K562 (cell line): ENCODE measurements around the gene ETNK1. TPM values are rescaled to one million over a fixed set of nuclear protein-coding genes. Genes with fewer than 3 reads are reported as not detected.

Source experiments
- ATAC-seq: fragments of 200-7000 bp; cut with Tn5 transposase; 3 replicates; pipeline ENCODE4 v1.9.1; 2020; ENCODE audit warnings: moderate library complexity
- BruUV-seq: library from RNA; stranded (reverse); fragments of 400-500 nt; replicated peaks from 2 replicates; lab custom pipeline; 2021; lab: Mats Ljungman, UMichigan
- CTCF ChIA-PET: fragments of 300-600 bp; formaldehyde crosslinking; extraction: SDS; loops from one replicate; lab custom pipeline; 2021; ENCODE audit warnings: low intra/inter-chr PET ratio; lab: Yijun Ruan, JAX
- POLR2A ChIA-PET: fragments of 300-600, 350-650 bp; sonication (Branson Sonifier 250); formaldehyde crosslinking; extraction: SDS; loops from one replicate; lab custom pipeline; 2021; ENCODE audit warnings: antibody characterized with exemption, inconsistent platforms; lab: Yijun Ruan, JAX
- DNase-seq, 4 experiments: peaks; one replicate each; pipeline versions ENCODE4 v3.0.0 to v3.0.0-alpha.2; 2011 to 2018; ENCODE audit warnings: low spot score in 3 of 4, mixed read lengths in 3 of 4; ENCODE audit errors: extremely low read depth in 1 of 4
- FAIRE-seq: peaks from 2 replicates; lab custom pipeline; 2011; peaks lifted over from hg19 to GRCh38; lab: Jason Lieb, UNC
- H2AFZ ChIP-seq: 2 replicates; pipeline ENCODE4 v1.6.0; 2011; ENCODE audit warnings: low read depth, low read length, control low read depth, inconsistent platforms
- H3K27ac ChIP-seq: fragments of 200-600 bp; 3 replicates; pipeline ENCODE4 v1.8.0; 2011; ENCODE audit warnings: low read depth, mild to moderate bottlenecking, control low read depth, inconsistent platforms, low read length, moderate library complexity, mixed read lengths; ENCODE audit errors: extremely low read depth
- H3K27me3 ChIP-seq, 2 experiments: fragments of 300-600 bp in 1 of 2; 2 replicates in 1 of 2; 3 replicates in 1 of 2; pipeline versions ENCODE4 v1.6.0 to v1.8.0; 2011; ENCODE audit warnings: inconsistent platforms in 2 of 2, low read length in 2 of 2, mild to moderate bottlenecking in 1 of 2, mixed read lengths in 1 of 2, moderate library complexity in 1 of 2; ENCODE audit not compliant: control insufficient read depth in 2 of 2, insufficient read depth in 2 of 2
- H3K36me3 ChIP-seq: fragments of 300-600 bp; 3 replicates; pipeline ENCODE4 v1.8.0; 2011; ENCODE audit warnings: mild to moderate bottlenecking, low read length, inconsistent platforms; ENCODE audit not compliant: control insufficient read depth, insufficient read depth
- H3K4me1 ChIP-seq, 2 experiments: fragments of 200-600 bp in 1 of 2; replicated peaks in 1 of 2; 2 replicates in 1 of 2; 3 replicates in 1 of 2; pipeline versions ENCODE4 v1.5.1 to v1.8.0; 2011; ENCODE audit warnings: inconsistent platforms in 2 of 2, low read length in 2 of 2, mild to moderate bottlenecking in 1 of 2, mixed read lengths in 1 of 2, moderate library complexity in 1 of 2; ENCODE audit not compliant: control insufficient read depth in 2 of 2, insufficient read depth in 2 of 2
- H3K4me2 ChIP-seq: 2 replicates; pipeline ENCODE4 v1.6.1; 2011; ENCODE audit warnings: low read length, control low read depth, inconsistent platforms, mixed read lengths; ENCODE audit not compliant: insufficient read depth
- H3K4me3 ChIP-seq: fragments of 200-600 bp; sonication (generic), shearing (Covaris generic); 2 replicates; pipeline ENCODE4 v1.5.1; 2016; ENCODE audit warnings: control low read depth, inconsistent platforms
- H3K79me2 ChIP-seq: fragments of 200-600 bp; 3 replicates; pipeline ENCODE4 v1.8.0; 2011; ENCODE audit warnings: low read length, inconsistent platforms; ENCODE audit not compliant: control insufficient read depth, insufficient read depth
- H3K9ac ChIP-seq, 2 experiments: 2 replicates each; pipeline versions ENCODE4 v1.6.0 to v1.6.1; 2011; ENCODE audit warnings: low read depth in 2 of 2, low read length in 2 of 2, control low read depth in 1 of 2, inconsistent platforms in 1 of 2, mild to moderate bottlenecking in 1 of 2, mixed read lengths in 1 of 2; ENCODE audit not compliant: insufficient read depth in 1 of 2
- H3K9me1 ChIP-seq: one replicate; pipeline ENCODE4 v1.6.0; 2011; ENCODE audit warnings: inconsistent platforms, mild to moderate bottlenecking, low read length, moderate library complexity; ENCODE audit not compliant: control insufficient read depth, insufficient read depth
- H3K9me3 ChIP-seq: replicated peaks from 2 replicates; pipeline ENCODE4 v1.5.1; 2011; ENCODE audit warnings: low read depth, low read length, inconsistent platforms; ENCODE audit not compliant: control insufficient read depth, insufficient read depth
- H4K20me1 ChIP-seq: replicated peaks from 2 replicates; pipeline ENCODE4 v1.6.1; 2011; ENCODE audit warnings: low read length, inconsistent platforms, mixed read lengths; ENCODE audit not compliant: control insufficient read depth, insufficient read depth
- BRD4 ChIP-seq: fragments of 200-600 bp; sonication (generic); IDR thresholded peaks from 2 replicates; pipeline ENCODE4 v1.6.1; 2017; ENCODE audit warnings: inconsistent platforms
- COPS2 ChIP-seq: fragments of 450-650 bp; conservative IDR thresholded peaks from 2 replicates; pipeline ENCODE4 v1.6.1; 2016; ENCODE audit warnings: mild to moderate bottlenecking, moderate library complexity
- HDGF ChIP-seq: fragments of 450-650 bp; IDR thresholded peaks from 2 replicates; pipeline ENCODE4 v1.6.1; 2016
- HIVEP1 ChIP-seq: fragments of 250-450 bp; sonication (Bioruptor Pico); IDR thresholded peaks from 2 replicates; pipeline ENCODE4 v1.4.0; 2020; ENCODE audit warnings: mild to moderate bottlenecking
- MCM7 ChIP-seq, 2 experiments: fragments of 450-650 bp; IDR thresholded peaks; 2 replicates each; pipeline ENCODE4 v1.6.1; 2016 to 2018
- MEF2D ChIP-seq: conservative IDR thresholded peaks from 2 replicates; pipeline ENCODE4 v1.6.1; 2016; ENCODE audit warnings: low read depth, missing genetic modification characterization, missing compliant biosample characterization
- NFYB ChIP-seq: IDR thresholded peaks from 2 replicates; pipeline ENCODE4 v1.6.1; 2011; ENCODE audit warnings: mild to moderate bottlenecking, moderate library complexity; ENCODE audit not compliant: insufficient read length; ENCODE audit errors: extremely low read depth
- RBM17 ChIP-seq: fragments of 200-400 bp; formaldehyde crosslinking; IDR thresholded peaks from 2 replicates; pipeline ENCODE4 v1.6.1; 2017; ENCODE audit warnings: low read depth, mild to moderate bottlenecking, low read length, borderline replicate concordance
- SMARCE1 ChIP-seq: fragments of 450-650 bp; IDR thresholded peaks from 2 replicates; pipeline ENCODE4 v1.7.1; 2016; ENCODE audit warnings: mild to moderate bottlenecking
- ZNF121 ChIP-seq: sonication (generic); formaldehyde crosslinking; conservative IDR thresholded peaks from 2 replicates; pipeline ENCODE4 v1.8.0; 2022; ENCODE audit warnings: missing genetic modification reagents
- ZNF668 ChIP-seq: fragments of 250-450 bp; sonication (Bioruptor Pico); IDR thresholded peaks from 2 replicates; pipeline ENCODE4 v1.8.0; 2022; ENCODE audit warnings: mild to moderate bottlenecking, inconsistent platforms
- WGBS: fragments of 100-300 bp; shearing (Covaris generic); methylation state at CpG from one replicate; pipeline ENCODE4 v1.1.6; 2016; ENCODE audit warnings: low coverage, mixed read lengths; ENCODE audit not compliant: insufficient coverage; ENCODE audit errors: missing lambda C conversion rate; 5-methylcytosine and 5-hydroxymethylcytosine counted together
- in situ Hi-C: fragments of 300-500 bp; cut with MboI; formaldehyde crosslinking; loops from 4 replicates; pipeline ENCODE4 v1.15.0; 2018; ENCODE audit warnings: inconsistent platforms, mixed read lengths
- intact Hi-C: fragments of 100-400 bp; cut with micrococcal nuclease; formaldehyde crosslinking; loops from 2 replicates; pipeline ENCODE4 v1.14.2; 2022
- polyA plus RNA-seq, 8 experiments: library from polyadenylated mRNA; depleted of rRNA in 4 of 8; stranded (reverse) in 5 of 8; unstranded in 3 of 8; fragments of >200 nt; fragmentation: Nextera tagmentation in 2 of 8; fragmentation: Illumina TruSeq in 1 of 8; extraction: Ambion mirVana in 2 of 8; extraction: Trizol in 1 of 8; gene quantifications; 2 replicates each; pipeline versions ENCODE4 v1.2.1 to v1.2.3, GENCODE V29; 2011 to 2014; ENCODE audit warnings: inconsistent platforms in 1 of 8, missing spikeins in 1 of 8
- total RNA-seq, 7 experiments: library from RNA; depleted of rRNA in 6 of 7; stranded (reverse); fragments of >200 nt in 6 of 7; fragmentation: Illumina TruSeq in 2 of 7; extraction: Trizol in 2 of 7; gene quantifications; 2 replicates each; pipeline versions ENCODE4 v1.2.1 to v1.2.3, GENCODE V29; 2011 to 2021; ENCODE audit warnings: low replicate concordance in 1 of 7
- TF ChIP-seq, protein P1 (sequence below): sonication (generic); formaldehyde crosslinking; IDR thresholded peaks from 2 replicates; pipeline ENCODE4 v1.8.0; 2022; ENCODE audit warnings: missing genetic modification reagents, mild to moderate bottlenecking, moderate library complexity, borderline replicate concordance
- TF ChIP-seq, protein P2 (sequence below), 2 experiments: IDR thresholded peaks; 2 replicates each; pipeline ENCODE4 v1.6.1; 2011; ENCODE audit warnings: borderline replicate concordance in 1 of 2, control low read depth in 1 of 2, low read depth in 1 of 2, low read length in 1 of 2, mild to moderate bottlenecking in 1 of 2, mixed read lengths in 1 of 2, moderate library complexity in 1 of 2; ENCODE audit not compliant: insufficient read depth in 1 of 2, insufficient read length in 1 of 2, poor library complexity in 1 of 2, severe bottlenecking in 1 of 2; ENCODE audit errors: extremely low read depth in 1 of 2
- TF ChIP-seq, protein P3 (sequence below), 2 experiments: fragments of 200-800 bp in 1 of 2; sonication (Bioruptor generic) in 1 of 2; sonication (generic) in 1 of 2; formaldehyde crosslinking in 1 of 2; IDR thresholded peaks in 1 of 2; conservative IDR thresholded peaks in 1 of 2; 2 replicates each; pipeline versions ENCODE4 v1.5.0 to v1.6.1; 2016 to 2020; ENCODE audit warnings: missing compliant biosample characterization in 1 of 2, missing genetic modification characterization in 1 of 2, missing genetic modification reagents in 1 of 2
- TF ChIP-seq, protein P4 (sequence below): fragments of 450-650 bp; IDR thresholded peaks from 2 replicates; pipeline ENCODE4 v1.6.1; 2017; ENCODE audit warnings: antibody characterized with exemption

The ETNK1 gene
- total and polyA plus RNA-seq, 9 of the 15 experiments (the other 6 are each of a cell fraction or from before 2014, with no cell fraction given) = 10.0 to 70.5 (median 36.0) TPM

DNA sequence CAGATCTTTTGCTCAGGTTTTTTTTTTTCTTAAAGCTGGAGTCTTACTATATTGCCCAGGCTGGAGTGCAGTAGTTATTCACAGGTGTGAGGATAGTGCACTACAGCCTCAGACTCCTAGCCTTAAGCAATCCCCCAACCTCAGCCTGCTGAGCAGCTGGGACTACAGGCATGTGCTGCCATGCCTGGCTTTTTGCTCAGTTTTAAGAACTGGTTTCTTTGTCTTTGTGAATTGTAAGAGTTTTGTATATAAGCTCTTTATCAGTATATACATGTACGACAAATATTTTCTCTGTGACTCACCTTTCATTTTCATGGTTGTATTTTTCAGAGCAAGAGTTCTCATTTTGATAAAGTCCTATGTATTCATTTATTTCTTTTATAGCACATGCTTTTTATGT lies 47.3 kb upstream of the ETNK1 start:
- H4K20me1 ChIP-seq = no peaks in the 10 kb centered on the region
- H3K27ac ChIP-seq = no peak overlapping the region
- no peaks in the 10 kb centered on the region for H3K9me1 ChIP-seq
- no TSS peak for BruUV-seq
- CTCF ChIA-PET = no interaction called here
- 29% methylated on average over 1 of the region's 1 CpG for WGBS
- no peak overlapping the region for H3K4me3 ChIP-seq
- no peak overlapping the region for H3K9ac ChIP-seq
- no peaks in the 10 kb centered on the region for H3K4me1 ChIP-seq
- H3K27me3 ChIP-seq = no peaks in the 10 kb centered on the region
- H3K9me3 ChIP-seq = no peaks in the 10 kb centered on the region
- H3K36me3 ChIP-seq = no peaks in the 10 kb centered on the region
- POLR2A ChIA-PET = no interaction called here
- no peak for DNase-seq
- no peak for ATAC-seq
- intact Hi-C loops = no loop called here
- H2AFZ ChIP-seq = no peak overlapping the region
- in situ Hi-C loops = no loop called here
- no peaks in the 10 kb centered on the region for H3K79me2 ChIP-seq
- H3K4me2 ChIP-seq = no peak overlapping the region
- FAIRE-seq = no peak
- TF ChIP-seq MEF2D (tag) (no peak), ZNF668 (no peak), NFYB (no peak), HDGF (no peak), SMARCE1 (no peak), RBM17 (no peak), HIVEP1 (no peak), ZNF121 (no peak), MCM7 (IDR thresholded peaks at IDR 0.05) (no peak), BRD4 (no peak), COPS2 (no peak)
- TF ChIP-seq, protein P1, sequence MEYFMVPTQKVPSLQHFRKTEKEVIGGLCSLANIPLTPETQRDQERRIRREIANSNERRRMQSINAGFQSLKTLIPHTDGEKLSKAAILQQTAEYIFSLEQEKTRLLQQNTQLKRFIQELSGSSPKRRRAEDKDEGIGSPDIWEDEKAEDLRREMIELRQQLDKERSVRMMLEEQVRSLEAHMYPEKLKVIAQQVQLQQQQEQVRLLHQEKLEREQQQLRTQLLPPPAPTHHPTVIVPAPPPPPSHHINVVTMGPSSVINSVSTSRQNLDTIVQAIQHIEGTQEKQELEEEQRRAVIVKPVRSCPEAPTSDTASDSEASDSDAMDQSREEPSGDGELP = no peak
- TF ChIP-seq, protein P2, sequence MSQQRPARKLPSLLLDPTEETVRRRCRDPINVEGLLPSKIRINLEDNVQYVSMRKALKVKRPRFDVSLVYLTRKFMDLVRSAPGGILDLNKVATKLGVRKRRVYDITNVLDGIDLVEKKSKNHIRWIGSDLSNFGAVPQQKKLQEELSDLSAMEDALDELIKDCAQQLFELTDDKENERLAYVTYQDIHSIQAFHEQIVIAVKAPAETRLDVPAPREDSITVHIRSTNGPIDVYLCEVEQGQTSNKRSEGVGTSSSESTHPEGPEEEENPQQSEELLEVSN (IDR thresholded peaks at IDR 0.05; ENCODE audit: borderline replicate concordance in 1 of 2, extremely low read depth in 1 of 2, insufficient read depth in 1 of 2, insufficient read length in 1 of 2, low read depth in 1 of 2, low read length in 1 of 2, poor library complexity in 1 of 2, severe bottlenecking in 1 of 2) = no peak
- TF ChIP-seq, protein P3, sequence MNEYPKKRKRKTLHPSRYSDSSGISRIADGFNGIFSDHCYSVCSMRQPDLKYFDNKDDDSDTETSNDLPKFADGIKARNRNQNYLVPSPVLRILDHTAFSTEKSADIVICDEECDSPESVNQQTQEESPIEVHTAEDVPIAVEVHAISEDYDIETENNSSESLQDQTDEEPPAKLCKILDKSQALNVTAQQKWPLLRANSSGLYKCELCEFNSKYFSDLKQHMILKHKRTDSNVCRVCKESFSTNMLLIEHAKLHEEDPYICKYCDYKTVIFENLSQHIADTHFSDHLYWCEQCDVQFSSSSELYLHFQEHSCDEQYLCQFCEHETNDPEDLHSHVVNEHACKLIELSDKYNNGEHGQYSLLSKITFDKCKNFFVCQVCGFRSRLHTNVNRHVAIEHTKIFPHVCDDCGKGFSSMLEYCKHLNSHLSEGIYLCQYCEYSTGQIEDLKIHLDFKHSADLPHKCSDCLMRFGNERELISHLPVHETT (CRISPR knock-in tag; conservative IDR thresholded peaks at IDR 0.05 in 1 of 2, IDR thresholded peaks at IDR 0.05 in 1 of 2) = no peak
- TF ChIP-seq, protein P4, sequence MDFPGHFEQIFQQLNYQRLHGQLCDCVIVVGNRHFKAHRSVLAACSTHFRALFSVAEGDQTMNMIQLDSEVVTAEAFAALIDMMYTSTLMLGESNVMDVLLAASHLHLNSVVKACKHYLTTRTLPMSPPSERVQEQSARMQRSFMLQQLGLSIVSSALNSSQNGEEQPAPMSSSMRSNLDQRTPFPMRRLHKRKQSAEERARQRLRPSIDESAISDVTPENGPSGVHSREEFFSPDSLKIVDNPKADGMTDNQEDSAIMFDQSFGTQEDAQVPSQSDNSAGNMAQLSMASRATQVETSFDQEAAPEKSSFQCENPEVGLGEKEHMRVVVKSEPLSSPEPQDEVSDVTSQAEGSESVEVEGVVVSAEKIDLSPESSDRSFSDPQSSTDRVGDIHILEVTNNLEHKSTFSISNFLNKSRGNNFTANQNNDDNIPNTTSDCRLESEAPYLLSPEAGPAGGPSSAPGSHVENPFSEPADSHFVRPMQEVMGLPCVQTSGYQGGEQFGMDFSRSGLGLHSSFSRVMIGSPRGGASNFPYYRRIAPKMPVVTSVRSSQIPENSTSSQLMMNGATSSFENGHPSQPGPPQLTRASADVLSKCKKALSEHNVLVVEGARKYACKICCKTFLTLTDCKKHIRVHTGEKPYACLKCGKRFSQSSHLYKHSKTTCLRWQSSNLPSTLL = no peak
- TF ChIP-seq, all 486 proteins: peak for 0
